GM12892 (cell line): ENCODE measurements around the gene RND3.

Experiments used
- POLR2A ChIP-seq: IDR thresholded peaks from 2 replicates; pipeline ENCODE4 v1.6.1; 2011; ENCODE audit warnings: low read depth, low read length, control low read depth
- POLR2AphosphoS5 ChIP-seq: IDR thresholded peaks from 2 replicates; pipeline ENCODE4 v1.6.1; 2011; ENCODE audit warnings: low read depth, low read length, control low read depth
- TAF1 ChIP-seq: IDR thresholded peaks from 2 replicates; pipeline ENCODE4 v1.6.1; 2011; ENCODE audit warnings: low read depth, mild to moderate bottlenecking, control low read depth, low read length, borderline replicate concordance

- no peak for TF ChIP-seq POLR2A
- no peak for TF ChIP-seq POLR2AphosphoS5
- no peak for TF ChIP-seq TAF1
Observed at GRCh38 chr2:150475479-150476250, 11.8 kb downstream of the RND3 start.
